Activated CD4-positive, alpha-beta T cell treated with anti-CD3 and anti-CD28 coated beads, Interleukin-2, amount 50 U/mL, for 48 hours (primary cell): Measurements from ENCODE around the gene SUN1.
A peak's percentile ranks its signal among the peaks of the same experiment; 100 is the strongest.

Experiments used
- DNase-seq, 2 experiments: peaks; one replicate each; pipeline ENCODE4 v3.0.0-alpha.2; 2020

The SUN1 gene

GRCh38 chr7:908591-909357 is 76.5 kb downstream of the SUN1 start:
- DNase-seq: peak; percentile 78 to 83

- peak in 1 of 2 experiments; percentile 42 for DNase-seq
Observed at GRCh38 chr7:909358-910329, 77.4 kb downstream of the SUN1 start.

- no peak for DNase-seq
Observed at GRCh38 chr7:910441-910861, 78.2 kb downstream of the SUN1 start.

- DNase-seq: no peak
Observed at GRCh38 chr7:910931-911431, 78.7 kb downstream of the SUN1 start.

- no peak for DNase-seq
Observed at GRCh38 chr7:911791-912480, 79.7 kb downstream of the SUN1 start.

- no peak for DNase-seq
Observed at GRCh38 chr7:913736-914520, 81.7 kb downstream of the SUN1 start.

GRCh38 chr7:914521-915194 is 82.4 kb downstream of the SUN1 start:
- no peak for DNase-seq

- DNase-seq: no peak
Observed at GRCh38 chr7:915291-916218, 83.3 kb downstream of the SUN1 start.

GRCh38 chr7:916291-916941 is 84.1 kb downstream of the SUN1 start:
- DNase-seq: no peak

- DNase-seq: no peak
Observed at GRCh38 chr7:917255-918117, 85.2 kb downstream of the SUN1 start.

- DNase-seq: no peak
Observed at GRCh38 chr7:918118-918425, 85.8 kb downstream of the SUN1 start.

GRCh38 chr7:918441-919113 is 86.3 kb downstream of the SUN1 start:
- DNase-seq: no peak

- no peak for DNase-seq
Observed at GRCh38 chr7:919114-919442, 86.8 kb downstream of the SUN1 start.

- no peak for DNase-seq
Observed at GRCh38 chr7:919924-920341, 87.7 kb downstream of the SUN1 start.

GRCh38 chr7:920351-921070 is 88.2 kb downstream of the SUN1 start:
- DNase-seq: peak; percentile 48 to 58

- no peak for DNase-seq
Observed at GRCh38 chr7:921071-921461, 88.8 kb downstream of the SUN1 start.

- no peak for DNase-seq
Observed at GRCh38 chr7:921581-922333, 89.5 kb downstream of the SUN1 start.
